IMR-90 (cell line): ENCODE data around the gene MLANA. TPM values are rescaled to one million over a fixed set of nuclear protein-coding genes. Genes with fewer than 3 reads are reported as not detected.

Experiments used
- ATAC-seq: fragments of 200-7000 bp; cut with Tn5 transposase; 2 replicates; pipeline ENCODE4 v1.9.1; 2020; ENCODE audit warnings: low read depth, mild to moderate bottlenecking, moderate library complexity
- BruUV-seq: library from RNA; stranded (reverse); fragments of 400-500 nt; replicated peaks from 2 replicates; lab custom pipeline; 2021; lab: Mats Ljungman, UMichigan
- CTCF ChIA-PET: fragments of 300-600 bp; formaldehyde crosslinking; extraction: SDS; loops from one replicate; lab custom pipeline; 2021; ENCODE audit warnings: antibody characterized with exemption; lab: Yijun Ruan, JAX
- POLR2A ChIA-PET: fragments of 300-600 bp; sonication (Branson Sonifier 250); formaldehyde crosslinking; loops from one replicate; lab custom pipeline; 2022; ENCODE audit warnings: antibody characterized with exemption; ENCODE audit not compliant: unreplicated experiment; lab: Charles Lee
- DNase-seq: peaks from one replicate; pipeline ENCODE4 v3.0.0; 2013
- H2AFZ ChIP-seq: replicated peaks from 2 replicates; pipeline ENCODE3; 2013; ENCODE audit warnings: low read length, mild to moderate bottlenecking; ENCODE audit not compliant: poor library complexity
- H2AK5ac ChIP-seq: 2 replicates; pipeline ENCODE4 v1.6.1; 2013; ENCODE audit warnings: low read depth, low read length, inconsistent platforms
- H2AK9ac ChIP-seq: replicated peaks from 2 replicates; pipeline ENCODE3; 2013; ENCODE audit warnings: mild to moderate bottlenecking, low read depth, low read length, moderate library complexity; ENCODE audit not compliant: poor library complexity
- H2BK120ac ChIP-seq: 2 replicates; pipeline ENCODE4 v1.6.1; 2013; ENCODE audit warnings: low read depth, low read length, inconsistent platforms
- H2BK15ac ChIP-seq: 3 replicates; pipeline ENCODE4 v1.6.1; 2013; ENCODE audit warnings: low read depth, low read length, inconsistent platforms
- H2BK20ac ChIP-seq: 2 replicates; pipeline ENCODE4 v1.6.1; 2013; ENCODE audit warnings: low read depth, mild to moderate bottlenecking, inconsistent platforms, low read length, moderate library complexity
- H2BK5ac ChIP-seq: 2 replicates; pipeline ENCODE4 v1.6.1; 2013; ENCODE audit warnings: mild to moderate bottlenecking, low read depth, low read length, inconsistent platforms; ENCODE audit not compliant: poor library complexity, severe bottlenecking
- H3K14ac ChIP-seq: replicated peaks from 2 replicates; pipeline ENCODE4 v1.6.1; 2013; ENCODE audit warnings: low read depth, low read length, inconsistent platforms
- H3K18ac ChIP-seq: 2 replicates; pipeline ENCODE4 v1.6.1; 2013; ENCODE audit warnings: low read depth, low read length, control low read depth
- H3K23ac ChIP-seq: 2 replicates; pipeline ENCODE4 v1.6.1; 2013; ENCODE audit warnings: low read depth, low read length, inconsistent platforms
- H3K27ac ChIP-seq: 2 replicates; pipeline ENCODE4 v1.5.1; 2013; ENCODE audit warnings: mild to moderate bottlenecking, control low read depth, low read length; ENCODE audit not compliant: insufficient read depth
- H3K27me3 ChIP-seq: 2 replicates; pipeline ENCODE4 v1.6.1; 2013; ENCODE audit warnings: low read length; ENCODE audit not compliant: control insufficient read depth, insufficient read depth
- H3K36me3 ChIP-seq: 2 replicates; pipeline ENCODE4 v1.6.1; 2013; ENCODE audit warnings: low read length, mixed read lengths; ENCODE audit not compliant: control insufficient read depth, insufficient read depth
- H3K4ac ChIP-seq: 2 replicates; pipeline ENCODE4 v1.6.1; 2013; ENCODE audit warnings: low read depth, low read length, inconsistent platforms
- H3K4me1 ChIP-seq: 2 replicates; pipeline ENCODE4 v1.6.1; 2013; ENCODE audit warnings: low read length, mixed read lengths; ENCODE audit not compliant: control insufficient read depth, insufficient read depth
- H3K4me2 ChIP-seq: 2 replicates; pipeline ENCODE4 v1.6.1; 2013; ENCODE audit warnings: low read depth, mild to moderate bottlenecking, control low read depth, low read length, moderate library complexity
- H3K4me3 ChIP-seq: 2 replicates; pipeline ENCODE4 v1.5.1; 2013; ENCODE audit warnings: low read depth, mild to moderate bottlenecking, control low read depth, low read length, moderate library complexity; ENCODE audit not compliant: insufficient read depth
- H3K56ac ChIP-seq: 2 replicates; pipeline ENCODE4 v1.6.1; 2013; ENCODE audit warnings: low read length, inconsistent platforms; ENCODE audit not compliant: insufficient read depth; ENCODE audit errors: extremely low read depth
- H3K79me1 ChIP-seq, 2 experiments: 2 replicates each; pipeline ENCODE4 v1.6.1; 2013; ENCODE audit warnings: low read length in 2 of 2, inconsistent platforms in 1 of 2, low read depth in 1 of 2
- H3K9ac ChIP-seq: 2 replicates; pipeline ENCODE4 v1.6.1; 2013; ENCODE audit warnings: low read depth, low read length, control low read depth
- H3K9me1 ChIP-seq: 2 replicates; pipeline ENCODE4 v1.6.1; 2013; ENCODE audit warnings: low read length, inconsistent platforms; ENCODE audit not compliant: insufficient read depth
- H3K9me3 ChIP-seq: 2 replicates; pipeline ENCODE4 v1.6.1; 2013; ENCODE audit warnings: low read length; ENCODE audit not compliant: control insufficient read depth, insufficient read depth
- H4K20me1 ChIP-seq: 2 replicates; pipeline ENCODE4 v1.6.1; 2013; ENCODE audit warnings: low read length, inconsistent platforms; ENCODE audit not compliant: insufficient read depth
- H4K5ac ChIP-seq: 2 replicates; pipeline ENCODE4 v1.6.1; 2013; ENCODE audit warnings: mild to moderate bottlenecking, low read depth, low read length, control low read depth
- H4K8ac ChIP-seq, 2 experiments: 2 replicates each; pipeline ENCODE4 v1.6.1; 2013; ENCODE audit warnings: low read depth in 2 of 2, low read length in 2 of 2, control low read depth in 1 of 2, inconsistent platforms in 1 of 2
- H4K91ac ChIP-seq: 2 replicates; pipeline ENCODE4 v1.6.1; 2013; ENCODE audit warnings: low read depth, low read length, inconsistent platforms; ENCODE audit not compliant: insufficient read depth
- CHD1 ChIP-seq: IDR thresholded peaks from 2 replicates; pipeline ENCODE4 v1.6.1; 2012; ENCODE audit warnings: low read depth, low read length, improper control_type of control experiment
- RAD21 ChIP-seq: IDR thresholded peaks from 2 replicates; pipeline ENCODE4 v1.6.1; 2012; ENCODE audit warnings: low read length, improper control_type of control experiment
- WGBS, 2 experiments: methylation state at CpG; one replicate each; pipeline versions ENCODE4 v1.1.5 to v1.1.7; 2013; ENCODE audit warnings: missing lambda C conversion rate in 2 of 2; ENCODE audit not compliant: insufficient read length in 1 of 2; ENCODE audit errors: extremely low coverage in 2 of 2; 5-methylcytosine and 5-hydroxymethylcytosine counted together
- dilution Hi-C: fragments of 300-500 bp; cut with HindIII; formaldehyde crosslinking; loops from one replicate; pipeline ENCODE4 v1.14.3; 2018; ENCODE audit warnings: low sequenced_read_pairs; ENCODE audit not compliant: unreplicated experiment
- in situ Hi-C: fragments of 300-500 bp; cut with MboI; formaldehyde crosslinking; loops from 3 replicates; pipeline ENCODE4 v1.14.3; 2019; ENCODE audit warnings: low sequenced_read_pairs, inconsistent platforms, mixed read lengths
- intact Hi-C: fragments of 100-400 bp; cut with micrococcal nuclease; formaldehyde crosslinking; loops from 2 replicates; pipeline ENCODE4 v1.10.0; 2022
- polyA plus RNA-seq, 3 experiments: library from polyadenylated mRNA; depleted of rRNA; stranded (reverse); fragments of >200 nt; gene quantifications; 2 replicates each; pipeline ENCODE4 v1.2.3, GENCODE V29; 2012; ENCODE audit warnings: low replicate concordance in 1 of 3
- total RNA-seq: library from RNA; depleted of rRNA; stranded (reverse); fragments of >200 nt; gene quantifications from 2 replicates; pipeline ENCODE4 v1.2.3, GENCODE V29; 2012

MLANA gene
- total and polyA plus RNA-seq, 2 of the 4 experiments (the other 2 are of a cell fraction): not detected

- intact Hi-C loops (no loop called here), dilution Hi-C loops (no loop called here), in situ Hi-C loops (no loop called here)
- POLR2A ChIA-PET: no interaction called here
- Histone ChIP-seq H3K23ac (no peak overlapping the region), H3K27me3 (no peaks in the 10 kb centered on the region), H3K27ac (no peak overlapping the region), H3K4me2 (no peak overlapping the region), H3K4ac (no peak overlapping the region), H2BK20ac (no peak overlapping the region), H2BK15ac (no peak overlapping the region), H2AFZ (no peak overlapping the region), H3K4me1 (no peaks in the 10 kb centered on the region), H2BK120ac (no peak overlapping the region), H3K36me3 (peaks cover 5% of the 10 kb centered on the region), H3K9ac (no peak overlapping the region), H3K56ac (no peak overlapping the region), H2BK5ac (no peak overlapping the region), H2AK9ac (no peak overlapping the region), H4K8ac (no peak overlapping the region), H3K79me1 (no peaks in the 10 kb centered on the region), H4K91ac (no peak overlapping the region), H3K4me3 (no peak overlapping the region), H4K20me1 (no peaks in the 10 kb centered on the region), H2AK5ac (no peak overlapping the region), H3K18ac (no peak overlapping the region), H3K9me3 (no peaks in the 10 kb centered on the region), H3K9me1 (0 out of 2 replicates have a peak, but pooled peaks cover 2% of the 10 kb centered on the region), H3K14ac (no peak overlapping the region), H4K5ac (no peak overlapping the region)
- DNase-seq (no peak), ATAC-seq (no peak)
- CTCF ChIA-PET: no interaction called here
- no CpG with 5 or more reads among the region's 1 CpG for WGBS, 2 experiments
- TF ChIP-seq CHD1: no peak
- TF ChIP-seq RAD21: no peak
- no TSS peak for BruUV-seq
These were observed 41.0 kb downstream of the MLANA start for GRCh38 chr9:5931657-5932056.
